Bronchial epithelial cell (primary cell): Measurements from ENCODE around the gene POU2AF1. TPM values are rescaled to one million over a fixed set of nuclear protein-coding genes. Genes with fewer than 3 reads are reported as not detected.

Experiments
- DNase-seq: peaks from one replicate; pipeline ENCODE4 v3.0.0-alpha.2; 2010; ENCODE audit warnings: low read depth
- FAIRE-seq: peaks from 2 replicates; lab custom pipeline; 2011; peaks lifted over from hg19 to GRCh38; lab: Jason Lieb, UNC
- H3K27me3 ChIP-seq: 2 replicates; pipeline ENCODE4 v1.5.1; 2011; ENCODE audit warnings: low read length; ENCODE audit not compliant: control insufficient read depth, insufficient read depth
- H3K36me3 ChIP-seq: 2 replicates; pipeline ENCODE4 v1.5.1; 2011; ENCODE audit warnings: low read length; ENCODE audit not compliant: control insufficient read depth, insufficient read depth
- H3K4me3 ChIP-seq: 2 replicates; pipeline ENCODE4 v1.5.1; 2011; ENCODE audit warnings: mild to moderate bottlenecking, low read depth, low read length, control low read depth
- CTCF ChIP-seq: IDR thresholded peaks from 2 replicates; pipeline ENCODE4 v1.5.1; 2011; ENCODE audit warnings: mild to moderate bottlenecking, moderate library complexity, low read length, control low read depth, inconsistent platforms; ENCODE audit not compliant: insufficient read depth, severe bottlenecking
- total RNA-seq: library from RNA; depleted of rRNA; stranded (reverse); fragments of >200 nt; gene quantifications from 2 replicates; pipeline ENCODE4 v1.2.1, GENCODE V29; 2014

POU2AF1 gene
- total RNA-seq, 1 donor from 2014 or later = not detected

- no peak for TF ChIP-seq CTCF
- Histone ChIP-seq H3K4me3 (no peak overlapping the region), H3K27me3 (no peaks in the 10 kb centered on the region), H3K36me3 (no peaks in the 10 kb centered on the region)
- DNase-seq (no peak), FAIRE-seq (no peak)
These were observed 26.8 kb downstream of the POU2AF1 start for GRCh38 chr11:111352231-111352746.

GRCh38 chr11:111351374-111352055 lies 27.6 kb downstream of the POU2AF1 start:
- peaks cover 1% of the 10 kb centered on the region for H3K27me3 ChIP-seq
- FAIRE-seq (no peak), DNase-seq (no peak)
- no peak overlapping the region for H3K4me3 ChIP-seq
- no peaks in the 10 kb centered on the region for H3K36me3 ChIP-seq
- TF ChIP-seq CTCF = no peak

- DNase-seq (no peak), FAIRE-seq (no peak)
- TF ChIP-seq CTCF = no peak
- Histone ChIP-seq H3K36me3 (no peaks in the 10 kb centered on the region), H3K4me3 (no peak overlapping the region), H3K27me3 (peaks cover 1% of the 10 kb centered on the region)
These were observed 28.3 kb downstream of the POU2AF1 start for GRCh38 chr11:111350811-111351210.

GRCh38 chr11:111349191-111349695 lies 29.8 kb downstream of the POU2AF1 start:
- H3K36me3 ChIP-seq = no peaks in the 10 kb centered on the region
- no peak for TF ChIP-seq CTCF
- peaks cover 1% of the 10 kb centered on the region for H3K27me3 ChIP-seq
- no peak overlapping the region for H3K4me3 ChIP-seq
- DNase-seq (no peak), FAIRE-seq (no peak)

- Histone ChIP-seq H3K4me3 (no peak overlapping the region), H3K27me3 (peaks cover 1% of the 10 kb centered on the region), H3K36me3 (no peaks in the 10 kb centered on the region)
- no peak for TF ChIP-seq CTCF
- no peak for FAIRE-seq
- DNase-seq = no peak
These were observed 30.9 kb downstream of the POU2AF1 start for GRCh38 chr11:111348147-111348546.
